Endothelial cell (in vitro differentiated cells): Measurements from ENCODE around the gene PDE11A. TPM values are rescaled to one million over a fixed set of nuclear protein-coding genes. Genes with fewer than 3 reads are reported as not detected.

Experiments
- DNase-seq: peaks from one replicate; pipeline ENCODE4 v3.0.0; 2021; ENCODE audit warnings: low spot score
- H3K27ac Mint-ChIP-seq: one replicate; pipeline ENCODE4 v1.8.0; 2021; ENCODE audit warnings: mixed read lengths, inconsistent platforms; ENCODE audit not compliant: unreplicated experiment
- H3K27me3 Mint-ChIP-seq: one replicate; pipeline ENCODE4 v1.8.0; 2021; ENCODE audit warnings: mild to moderate bottlenecking, moderate library complexity, mixed read lengths, inconsistent platforms; ENCODE audit not compliant: unreplicated experiment
- H3K36me3 Mint-ChIP-seq: one replicate; pipeline ENCODE4 v1.8.0; 2021; ENCODE audit warnings: mild to moderate bottlenecking, low read depth, mixed read lengths, inconsistent platforms; ENCODE audit not compliant: unreplicated experiment
- H3K4me1 Mint-ChIP-seq: one replicate; pipeline ENCODE4 v1.8.0; 2021; ENCODE audit warnings: mild to moderate bottlenecking, mixed read lengths, inconsistent platforms; ENCODE audit not compliant: unreplicated experiment
- H3K4me3 Mint-ChIP-seq: one replicate; pipeline ENCODE4 v1.8.0; 2021; ENCODE audit warnings: mild to moderate bottlenecking, mixed read lengths, inconsistent platforms; ENCODE audit not compliant: unreplicated experiment
- H3K9me3 Mint-ChIP-seq: one replicate; pipeline ENCODE4 v1.8.0; 2021; ENCODE audit warnings: mixed read lengths, inconsistent platforms; ENCODE audit not compliant: unreplicated experiment
- total RNA-seq: library from RNA; stranded (reverse); fragmentation: NEBNext Ultra II Directional; extraction: Animal tissue kit (Norgen Biotek cat#: 25700); gene quantifications from one replicate; pipeline ENCODE4 v1.2.1, GENCODE V29; 2021; ENCODE audit not compliant: unreplicated experiment
- TF ChIP-seq, protein P1 (sequence below): fragments of 200-600 bp; sonication (generic); IDR thresholded peaks from one replicate; pipeline ENCODE4 v1.5.0; 2021; ENCODE audit warnings: antibody characterized with exemption; ENCODE audit not compliant: unreplicated experiment

Gene PDE11A
- total RNA-seq, 1 donor from 2014 or later: 1.7 TPM

DNA sequence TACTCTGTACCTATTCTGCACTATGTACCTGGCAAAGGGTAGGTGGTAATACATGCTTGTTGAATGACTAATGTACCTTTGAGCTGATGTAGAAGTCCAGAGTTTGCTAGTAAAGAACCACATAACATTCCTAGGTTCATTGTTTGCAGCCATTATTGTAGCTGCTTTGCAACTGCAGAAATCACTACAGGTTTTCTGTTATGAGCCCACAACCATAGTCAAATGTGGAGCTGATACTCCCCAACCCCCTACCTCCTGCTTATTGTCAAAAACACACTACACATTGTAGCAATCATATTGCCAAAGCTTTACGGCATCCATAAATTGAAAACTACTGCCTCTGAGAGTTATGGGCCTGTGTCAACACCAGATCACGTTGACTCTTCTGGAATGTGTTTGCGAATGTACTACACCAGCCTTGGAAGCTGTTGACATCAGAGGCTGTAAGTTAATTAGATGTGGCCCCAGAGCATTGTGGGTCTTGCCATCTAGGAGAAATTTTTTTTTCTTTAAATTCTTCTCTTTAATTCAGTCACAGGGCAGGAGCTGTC, 493.0 kb downstream of the PDE11A start:
- H3K27me3 Mint-ChIP-seq: peaks cover under 1% of the 10 kb centered on the region
- no peaks in the 10 kb centered on the region for H3K9me3 Mint-ChIP-seq
- H3K36me3 Mint-ChIP-seq: no peaks in the 10 kb centered on the region
- H3K4me3 Mint-ChIP-seq: no peak overlapping the region
- H3K4me1 Mint-ChIP-seq: peaks cover 6% of the 10 kb centered on the region
- DNase-seq: no peak
- TF ChIP-seq, protein P1, sequence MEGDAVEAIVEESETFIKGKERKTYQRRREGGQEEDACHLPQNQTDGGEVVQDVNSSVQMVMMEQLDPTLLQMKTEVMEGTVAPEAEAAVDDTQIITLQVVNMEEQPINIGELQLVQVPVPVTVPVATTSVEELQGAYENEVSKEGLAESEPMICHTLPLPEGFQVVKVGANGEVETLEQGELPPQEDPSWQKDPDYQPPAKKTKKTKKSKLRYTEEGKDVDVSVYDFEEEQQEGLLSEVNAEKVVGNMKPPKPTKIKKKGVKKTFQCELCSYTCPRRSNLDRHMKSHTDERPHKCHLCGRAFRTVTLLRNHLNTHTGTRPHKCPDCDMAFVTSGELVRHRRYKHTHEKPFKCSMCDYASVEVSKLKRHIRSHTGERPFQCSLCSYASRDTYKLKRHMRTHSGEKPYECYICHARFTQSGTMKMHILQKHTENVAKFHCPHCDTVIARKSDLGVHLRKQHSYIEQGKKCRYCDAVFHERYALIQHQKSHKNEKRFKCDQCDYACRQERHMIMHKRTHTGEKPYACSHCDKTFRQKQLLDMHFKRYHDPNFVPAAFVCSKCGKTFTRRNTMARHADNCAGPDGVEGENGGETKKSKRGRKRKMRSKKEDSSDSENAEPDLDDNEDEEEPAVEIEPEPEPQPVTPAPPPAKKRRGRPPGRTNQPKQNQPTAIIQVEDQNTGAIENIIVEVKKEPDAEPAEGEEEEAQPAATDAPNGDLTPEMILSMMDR: no peak
- no peak overlapping the region for H3K27ac Mint-ChIP-seq

DNA sequence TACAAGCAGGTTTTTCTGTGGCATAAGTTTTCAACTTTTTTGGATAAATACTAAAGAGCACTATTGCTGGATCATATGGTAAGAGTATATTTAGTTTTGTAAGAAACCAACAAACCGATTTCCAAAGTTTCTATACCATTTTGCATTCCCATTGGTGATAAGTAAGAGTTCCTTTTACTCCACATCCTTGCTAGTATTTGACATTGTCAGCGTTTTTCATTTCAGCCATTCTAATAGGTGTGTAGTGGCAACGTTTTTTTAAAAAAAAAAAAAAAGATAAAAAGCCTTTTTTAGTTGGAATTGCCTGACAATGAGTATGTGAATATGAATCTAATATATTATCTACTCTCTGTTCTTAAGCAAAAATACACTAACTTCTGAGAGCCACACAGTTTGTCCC, 494.1 kb downstream of the PDE11A start:
- Mint-ChIP-seq H3K36me3 (no peaks in the 10 kb centered on the region), H3K4me3 (no peak overlapping the region), H3K27ac (no peak overlapping the region), H3K4me1 (peaks cover 10% of the 10 kb centered on the region), H3K9me3 (no peaks in the 10 kb centered on the region), H3K27me3 (peaks cover 3% of the 10 kb centered on the region)
- TF ChIP-seq, protein P1: no peak
- no peak for DNase-seq

DNA sequence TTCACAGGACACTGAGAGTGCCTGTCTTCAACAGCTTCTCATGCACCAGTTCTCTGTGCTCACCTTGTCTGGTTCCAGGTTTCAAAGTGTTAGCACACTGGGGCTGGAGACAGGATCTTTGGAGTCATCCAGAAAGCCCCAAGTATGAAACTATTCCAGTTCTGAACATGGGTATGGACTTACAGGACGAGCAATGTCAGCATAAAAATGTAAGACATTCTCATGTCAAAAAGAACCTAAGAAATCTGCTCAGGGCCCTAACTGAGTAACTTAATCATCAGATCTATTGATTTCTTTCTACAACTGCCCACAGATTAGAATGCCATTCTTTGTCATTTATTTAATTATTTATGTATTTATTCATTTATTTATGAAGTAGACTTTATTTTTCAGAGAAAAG, 495.5 kb downstream of the PDE11A start:
- no peak for DNase-seq
- Mint-ChIP-seq H3K27ac (no peak overlapping the region), H3K4me1 (peaks cover 10% of the 10 kb centered on the region), H3K4me3 (no peak overlapping the region), H3K36me3 (no peaks in the 10 kb centered on the region), H3K27me3 (peaks cover 4% of the 10 kb centered on the region), H3K9me3 (no peaks in the 10 kb centered on the region)
- TF ChIP-seq, protein P1: no peak

DNA sequence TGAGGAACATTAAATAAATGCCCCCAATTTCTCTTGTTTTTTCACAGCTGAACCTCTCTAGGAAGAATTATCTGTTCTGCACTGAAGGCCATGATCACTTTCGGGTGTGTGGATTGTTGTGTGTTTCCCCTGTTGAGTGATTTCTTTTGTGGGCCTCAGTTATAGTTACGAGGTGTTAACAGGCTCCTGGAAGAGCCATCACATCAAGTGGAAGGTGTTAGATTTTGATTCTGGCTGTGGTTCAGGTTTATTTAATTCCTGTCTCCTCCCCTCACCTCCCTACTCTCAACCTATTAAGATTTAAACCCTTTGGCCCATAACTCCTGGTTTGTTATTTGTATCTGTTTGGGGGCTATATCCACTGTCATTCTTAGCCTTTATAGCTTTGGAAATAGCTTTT, 497.2 kb downstream of the PDE11A start:
- H3K9me3 Mint-ChIP-seq: no peaks in the 10 kb centered on the region
- H3K27ac Mint-ChIP-seq: no peak overlapping the region
- DNase-seq: no peak
- TF ChIP-seq, protein P1: no peak
- H3K4me1 Mint-ChIP-seq: peaks cover 10% of the 10 kb centered on the region
- no peak overlapping the region for H3K4me3 Mint-ChIP-seq
- no peaks in the 10 kb centered on the region for H3K36me3 Mint-ChIP-seq
- H3K27me3 Mint-ChIP-seq: peaks cover 4% of the 10 kb centered on the region

DNA sequence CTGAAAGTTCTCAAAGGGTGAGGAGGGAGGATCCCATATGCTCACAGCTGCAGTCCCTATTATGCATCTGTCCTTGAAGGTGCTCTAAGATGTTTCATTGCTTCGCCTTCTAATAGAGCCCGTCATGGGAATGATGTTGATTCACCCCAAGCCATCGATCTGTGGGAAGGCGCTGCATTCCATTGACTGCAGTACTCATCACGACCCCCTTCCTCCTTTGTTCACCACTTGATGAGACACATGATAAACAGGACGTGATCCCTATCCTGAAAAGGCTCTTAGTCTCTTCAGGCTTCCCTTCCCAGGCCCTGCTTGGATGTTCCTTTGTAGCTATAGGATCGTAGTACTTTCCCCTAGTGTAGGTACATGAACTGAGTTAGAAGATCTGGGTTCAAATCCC, 498.2 kb downstream of the PDE11A start:
- Mint-ChIP-seq H3K27ac (no peak overlapping the region), H3K4me3 (no peak overlapping the region), H3K27me3 (peaks cover 4% of the 10 kb centered on the region), H3K4me1 (peaks cover 10% of the 10 kb centered on the region), H3K9me3 (no peaks in the 10 kb centered on the region), H3K36me3 (no peaks in the 10 kb centered on the region)
- TF ChIP-seq, protein P1: no peak
- no peak for DNase-seq

Other genes starting within 250 kb of the PDE11A start
- gene RBM45, start 39.7 kb upstream of the PDE11A start, total RNA-seq: 17.0 TPM
- 3.0 TPM for gene OSBPL6, start 121.7 kb upstream of the PDE11A start, total RNA-seq